SK-N-SH treated with all-trans-retinoic acid at 6 μM for 48 hours (cell line): ENCODE measurements around the gene PTPRN.
A peak's percentile ranks its signal among the peaks of the same experiment; 100 is the strongest.

Experiments used
- ATAC-seq: fragments of 200-7000 bp; cut with Tn5 transposase; 3 replicates; pipeline ENCODE4 v1.9.1; 2020; ENCODE audit warnings: mild to moderate bottlenecking, moderate library complexity
- ARNTL ChIP-seq: fragments of 450-650 bp; formaldehyde crosslinking; IDR thresholded peaks from 2 replicates; pipeline ENCODE4 v1.5.0; 2020; ENCODE audit warnings: low read depth, mild to moderate bottlenecking, moderate library complexity, borderline replicate concordance
- CREB5 ChIP-seq: fragments of 250-450 bp; sonication (Bioruptor Pico); IDR thresholded peaks from 2 replicates; pipeline ENCODE4 v1.5.1; 2020; ENCODE audit warnings: low read depth, mild to moderate bottlenecking, moderate library complexity
- CSDC2 ChIP-seq: fragments of 250-450 bp; sonication (Bioruptor Pico); IDR thresholded peaks from 2 replicates; pipeline ENCODE4 v1.5.0; 2020; ENCODE audit warnings: mild to moderate bottlenecking, moderate library complexity
- CSRNP3 ChIP-seq: fragments of 250-450 bp; sonication (Bioruptor Pico); IDR thresholded peaks from 2 replicates; pipeline ENCODE4 v1.5.1; 2021; ENCODE audit warnings: mild to moderate bottlenecking, moderate library complexity
- ESRRG ChIP-seq: fragments of 250-450 bp; sonication (Bioruptor Pico); IDR thresholded peaks from 2 replicates; pipeline ENCODE4 v1.6.1; 2021; ENCODE audit warnings: mild to moderate bottlenecking
- GLIS3 ChIP-seq: fragments of 250-450 bp; sonication (Bioruptor Pico); IDR thresholded peaks from 2 replicates; pipeline ENCODE4 v1.5.0; 2020; ENCODE audit warnings: mild to moderate bottlenecking, moderate library complexity
- ISL1 ChIP-seq: fragments of 250-450 bp; sonication (Bioruptor Pico); IDR thresholded peaks from 2 replicates; pipeline ENCODE4 v2.1.2; 2022; ENCODE audit warnings: mild to moderate bottlenecking, moderate library complexity
- OSR1 ChIP-seq: fragments of 250-450 bp; sonication (Bioruptor Pico); IDR thresholded peaks from 2 replicates; pipeline ENCODE4 v1.8.0; 2022; ENCODE audit warnings: moderate library complexity, mild to moderate bottlenecking, inconsistent platforms
- PATZ1 ChIP-seq: fragments of 250-450 bp; sonication (Bioruptor Pico); IDR thresholded peaks from 2 replicates; pipeline ENCODE4 v1.8.0; 2020; ENCODE audit warnings: mild to moderate bottlenecking, moderate library complexity, borderline replicate concordance
- POU6F1 ChIP-seq: fragments of 250-450 bp; sonication (Bioruptor Pico); IDR thresholded peaks from 2 replicates; pipeline ENCODE4 v1.8.0; 2021; ENCODE audit warnings: low read depth, mild to moderate bottlenecking, moderate library complexity, borderline replicate concordance
- PPARA ChIP-seq: fragments of 250-450 bp; sonication (Bioruptor Pico); IDR thresholded peaks from 2 replicates; pipeline ENCODE4 v1.5.0; 2020; ENCODE audit warnings: mild to moderate bottlenecking, borderline replicate concordance
- RARB ChIP-seq: fragments of 250-450 bp; sonication (Bioruptor Pico); IDR thresholded peaks from 2 replicates; pipeline ENCODE4 v1.8.0; 2021; ENCODE audit warnings: mild to moderate bottlenecking, moderate library complexity
- SNAI2 ChIP-seq: fragments of 250-450 bp; sonication (Bioruptor Pico); IDR thresholded peaks from 2 replicates; pipeline ENCODE4 v1.5.0; 2020; ENCODE audit warnings: mild to moderate bottlenecking, moderate library complexity
- TCF4 ChIP-seq: fragments of 250-450 bp; sonication (Bioruptor Pico); IDR thresholded peaks from 2 replicates; pipeline ENCODE4 v1.8.0; 2021; ENCODE audit warnings: mild to moderate bottlenecking, moderate library complexity, borderline replicate concordance
- TOX ChIP-seq: fragments of 250-450 bp; sonication (Bioruptor Pico); IDR thresholded peaks from 2 replicates; pipeline ENCODE4 v1.8.0; 2021; ENCODE audit warnings: mild to moderate bottlenecking, moderate library complexity, borderline replicate concordance
- TSHZ2 ChIP-seq: fragments of 250-450 bp; sonication (Bioruptor Pico); IDR thresholded peaks from 2 replicates; pipeline ENCODE4 v1.5.0; 2020; ENCODE audit warnings: mild to moderate bottlenecking, moderate library complexity
- ZC3H10 ChIP-seq: fragments of 250-450 bp; sonication (Bioruptor Pico); IDR thresholded peaks from 2 replicates; pipeline ENCODE4 v1.5.1; 2021; ENCODE audit warnings: mild to moderate bottlenecking, moderate library complexity
- ZFP3 ChIP-seq: fragments of 250-450 bp; sonication (Bioruptor Pico); IDR thresholded peaks from 2 replicates; pipeline ENCODE4 v1.5.0; 2020; ENCODE audit warnings: mild to moderate bottlenecking, moderate library complexity
- ZFP30 ChIP-seq: fragments of 450-650 bp; formaldehyde crosslinking; IDR thresholded peaks from 2 replicates; pipeline ENCODE4 v1.5.0; 2022; ENCODE audit warnings: mild to moderate bottlenecking, moderate library complexity
- ZNF565 ChIP-seq: fragments of 450-650 bp; formaldehyde crosslinking; conservative IDR thresholded peaks from 2 replicates; pipeline ENCODE4 v1.5.0; 2020; ENCODE audit warnings: low read depth, mild to moderate bottlenecking, moderate library complexity
- ZNF70 ChIP-seq: fragments of 450-650 bp; formaldehyde crosslinking; IDR thresholded peaks from 2 replicates; pipeline ENCODE4 v1.5.0; 2020; ENCODE audit warnings: mild to moderate bottlenecking, moderate library complexity
- ZNF8 ChIP-seq: fragments of 450-650 bp; formaldehyde crosslinking; IDR thresholded peaks from 2 replicates; pipeline ENCODE4 v1.5.0; 2020; ENCODE audit warnings: mild to moderate bottlenecking, moderate library complexity

Gene PTPRN

GRCh38 chr2:219274361-219274921 lies 34.8 kb downstream of the PTPRN start:
- TF ChIP-seq RARB (CRISPR knock-in tag) (no peak), PATZ1 (CRISPR knock-in tag) (no peak), CREB5 (CRISPR knock-in tag) (no peak), ESRRG (CRISPR knock-in tag) (no peak), ZC3H10 (CRISPR knock-in tag) (no peak), ZNF8 (CRISPR knock-in tag) (no peak), TCF4 (CRISPR knock-in tag) (no peak), CSDC2 (CRISPR knock-in tag) (no peak), ZFP3 (CRISPR knock-in tag) (no peak), OSR1 (CRISPR knock-in tag) (no peak), ZNF70 (CRISPR knock-in tag) (no peak), PPARA (CRISPR knock-in tag) (no peak), SNAI2 (no peak), ARNTL (no peak), ZNF565 (CRISPR knock-in tag) (no peak), TSHZ2 (CRISPR knock-in tag) (no peak)
- ATAC-seq = peak; percentile 25

- no peak for ATAC-seq
- no peak for TF ChIP-seq CSRNP3 (CRISPR knock-in tag)
- no peak for TF ChIP-seq TCF4 (CRISPR knock-in tag)
- no peak for TF ChIP-seq TOX (CRISPR knock-in tag)
- TF ChIP-seq OSR1 (CRISPR knock-in tag) = no peak
- no peak for TF ChIP-seq ISL1 (CRISPR knock-in tag)
- no peak for TF ChIP-seq ZFP3 (CRISPR knock-in tag)
- TF ChIP-seq PATZ1 (CRISPR knock-in tag) = no peak
- TF ChIP-seq GLIS3 = no peak
- no peak for TF ChIP-seq SNAI2
- no peak for TF ChIP-seq ZNF565 (CRISPR knock-in tag)
- TF ChIP-seq ZFP30 (CRISPR knock-in tag) = no peak
- no peak for TF ChIP-seq ZNF8 (CRISPR knock-in tag)
- TF ChIP-seq RARB (CRISPR knock-in tag) = no peak
- no peak for TF ChIP-seq ZNF70 (CRISPR knock-in tag)
- TF ChIP-seq PPARA (CRISPR knock-in tag) = no peak
- no peak for TF ChIP-seq CSDC2 (CRISPR knock-in tag)
- no peak for TF ChIP-seq ARNTL
These were observed 35.3 kb downstream of the PTPRN start for GRCh38 chr2:219273937-219274336.

- TF ChIP-seq ZNF8 (CRISPR knock-in tag) = no peak
- no peak for TF ChIP-seq ZC3H10 (CRISPR knock-in tag)
- no peak for TF ChIP-seq SNAI2
- TF ChIP-seq POU6F1 (CRISPR knock-in tag) = no peak
- no peak for TF ChIP-seq RARB (CRISPR knock-in tag)
- no peak for TF ChIP-seq OSR1 (CRISPR knock-in tag)
- TF ChIP-seq CREB5 (CRISPR knock-in tag) = no peak
- no peak for TF ChIP-seq ARNTL
- no peak for TF ChIP-seq ISL1 (CRISPR knock-in tag)
- TF ChIP-seq ZFP3 (CRISPR knock-in tag) = no peak
- TF ChIP-seq PPARA (CRISPR knock-in tag) = no peak
- TF ChIP-seq ZNF565 (CRISPR knock-in tag) = no peak
- no peak for ATAC-seq
These were observed 36.2 kb downstream of the PTPRN start for GRCh38 chr2:219272995-219273394.
